Right lobe of liver (tissue), 4 donors: ENCODE results near the gene CTDSPL.

Source experiments
- CTCF ChIP-seq, 4 donors: fragments of 200-600 bp in 3 of 4; fragments of 450-650 bp in 1 of 4; IDR thresholded peaks; one replicate each; pipeline versions ENCODE4 v1.5.1 to v1.8.0; 2016 to 2022; ENCODE audit warnings: antibody characterized with exemption in 4 of 4, mild to moderate bottlenecking in 2 of 4
- POLR2A ChIP-seq: fragments of 450-650 bp; IDR thresholded peaks from one replicate; pipeline ENCODE4 v1.6.1; 2017; ENCODE audit warnings: antibody characterized with exemption, mild to moderate bottlenecking
- donor health status: DM: no; HTN: no; CAD: no.
- donor health status: DM: no; HTN: no; CAD: no.
- donor health status: DM: no; HTN: yes; CAD: no.

- TF ChIP-seq POLR2A (no peak), CTCF (IDR thresholded peaks at IDR 0.05) (no peak)
These were observed 88.2 kb downstream of the CTDSPL start for GRCh38 chr3:37949866-37950265.
